WTC11 (cell line): ENCODE results near the gene RBM11. TPM values are rescaled to one million over a fixed set of nuclear protein-coding genes. Genes with fewer than 3 reads are reported as not detected.

Source experiments
- total RNA-seq: library from RNA; stranded (reverse); gene quantifications from 3 replicates; pipeline ENCODE4 v1.2.3, GENCODE V29; 2021

RBM11 gene
- total RNA-seq, 1 experiment from 2014 or later: 2.9 TPM

Other genes starting within 250 kb of the RBM11 start
- gene LIPI, start 5.2 kb upstream of the RBM11 start, total RNA-seq: not detected in 3 replicates
- 25.3 to 28.6 TPM (median 25.8 TPM) in 3 replicates for gene HSPA13, start 167.0 kb downstream of the RBM11 start, total RNA-seq